SK-N-SH treated with all-trans-retinoic acid at 6 μM for 48 hours (cell line): ENCODE data around the gene KSR2.

Experiments used
- ESRRG ChIP-seq: fragments of 250-450 bp; sonication (Bioruptor Pico); IDR thresholded peaks from 2 replicates; pipeline ENCODE4 v1.6.1; 2021; ENCODE audit warnings: mild to moderate bottlenecking
- PPARA ChIP-seq: fragments of 250-450 bp; sonication (Bioruptor Pico); IDR thresholded peaks from 2 replicates; pipeline ENCODE4 v1.5.0; 2020; ENCODE audit warnings: mild to moderate bottlenecking, borderline replicate concordance
- RARB ChIP-seq: fragments of 250-450 bp; sonication (Bioruptor Pico); IDR thresholded peaks from 2 replicates; pipeline ENCODE4 v1.8.0; 2021; ENCODE audit warnings: mild to moderate bottlenecking, moderate library complexity
- ZFP3 ChIP-seq: fragments of 250-450 bp; sonication (Bioruptor Pico); IDR thresholded peaks from 2 replicates; pipeline ENCODE4 v1.5.0; 2020; ENCODE audit warnings: mild to moderate bottlenecking, moderate library complexity
- TF ChIP-seq, protein P1 (sequence below): fragments of 250-450 bp; sonication (Bioruptor Pico); IDR thresholded peaks from 2 replicates; pipeline ENCODE4 v1.8.0; 2020; ENCODE audit warnings: mild to moderate bottlenecking, moderate library complexity, borderline replicate concordance

DNA sequence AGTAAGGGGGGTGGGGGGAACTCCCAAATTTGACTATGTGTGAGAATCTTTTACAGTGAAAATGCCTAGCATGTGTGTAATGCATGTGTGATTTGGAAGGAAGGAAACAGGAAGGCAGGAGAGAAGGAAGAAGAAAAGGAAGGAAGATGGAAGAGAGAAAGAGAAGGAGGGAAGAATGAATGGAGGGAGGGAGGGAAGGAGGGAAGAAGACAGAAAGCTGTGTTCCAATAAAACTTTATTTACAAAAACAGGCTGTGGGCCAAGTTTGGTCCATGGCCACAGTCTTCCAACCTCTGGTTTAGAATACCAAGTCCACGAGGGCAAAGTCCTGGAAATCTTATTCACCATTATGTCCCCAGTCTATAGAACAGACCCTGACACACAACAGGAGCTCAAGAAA lies 278.9 kb downstream of the KSR2 start:
- TF ChIP-seq PPARA (CRISPR knock-in tag) (no peak), RARB (no peak), ZFP3 (no peak), ESRRG (CRISPR knock-in tag) (no peak)
- TF ChIP-seq, protein P1, sequence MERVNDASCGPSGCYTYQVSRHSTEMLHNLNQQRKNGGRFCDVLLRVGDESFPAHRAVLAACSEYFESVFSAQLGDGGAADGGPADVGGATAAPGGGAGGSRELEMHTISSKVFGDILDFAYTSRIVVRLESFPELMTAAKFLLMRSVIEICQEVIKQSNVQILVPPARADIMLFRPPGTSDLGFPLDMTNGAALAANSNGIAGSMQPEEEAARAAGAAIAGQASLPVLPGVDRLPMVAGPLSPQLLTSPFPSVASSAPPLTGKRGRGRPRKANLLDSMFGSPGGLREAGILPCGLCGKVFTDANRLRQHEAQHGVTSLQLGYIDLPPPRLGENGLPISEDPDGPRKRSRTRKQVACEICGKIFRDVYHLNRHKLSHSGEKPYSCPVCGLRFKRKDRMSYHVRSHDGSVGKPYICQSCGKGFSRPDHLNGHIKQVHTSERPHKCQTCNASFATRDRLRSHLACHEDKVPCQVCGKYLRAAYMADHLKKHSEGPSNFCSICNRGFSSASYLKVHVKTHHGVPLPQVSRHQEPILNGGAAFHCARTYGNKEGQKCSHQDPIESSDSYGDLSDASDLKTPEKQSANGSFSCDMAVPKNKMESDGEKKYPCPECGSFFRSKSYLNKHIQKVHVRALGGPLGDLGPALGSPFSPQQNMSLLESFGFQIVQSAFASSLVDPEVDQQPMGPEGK (CRISPR knock-in tag): no peak
